ENCODE measurements around the gene DBP.

Gene DBP

DNA sequence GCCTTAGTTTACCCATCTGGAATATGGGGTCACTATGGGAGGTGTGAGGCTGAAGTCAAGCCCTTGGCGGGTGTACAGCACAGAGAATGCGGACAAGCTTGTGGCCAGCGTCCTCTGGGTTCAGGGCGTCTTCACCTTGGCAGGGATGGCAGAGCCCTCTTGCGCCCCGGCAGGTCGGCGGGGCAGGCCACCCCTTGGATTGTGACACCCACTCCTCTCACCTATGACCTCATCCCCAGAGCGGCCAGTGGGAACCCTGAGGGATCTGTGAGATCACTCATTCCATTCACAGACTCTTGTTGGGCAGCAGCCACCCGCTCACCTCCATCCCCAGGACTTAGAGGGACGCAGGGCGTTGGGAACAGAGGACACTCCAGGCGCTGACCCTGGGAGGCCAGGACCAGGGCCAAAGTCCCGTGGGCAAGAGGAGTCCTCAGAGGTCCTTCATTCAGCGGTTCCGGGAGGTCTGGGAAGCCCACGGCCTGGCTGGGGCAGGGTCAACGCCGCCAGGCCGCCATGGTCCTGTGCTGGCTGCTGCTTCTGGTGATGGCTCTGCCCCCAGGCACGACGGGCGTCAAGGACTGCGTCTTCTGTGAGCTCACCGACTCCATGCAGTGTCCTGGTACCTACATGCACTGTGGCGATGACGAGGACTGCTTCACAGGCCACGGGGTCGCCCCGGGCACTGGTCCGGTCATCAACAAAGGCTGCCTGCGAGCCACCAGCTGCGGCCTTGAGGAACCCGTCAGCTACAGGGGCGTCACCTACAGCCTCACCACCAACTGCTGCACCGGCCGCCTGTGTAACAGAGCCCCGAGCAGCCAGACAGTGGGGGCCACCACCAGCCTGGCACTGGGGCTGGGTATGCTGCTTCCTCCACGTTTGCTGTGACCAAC, 30.5 kb downstream of the DBP start, which contains the start of gene SPACA4:
Gene SPACA4, plus strand, starts transcription at position 280 of the 896 bp plus-strand sequence. Its CDS starts 237 bp downstream, at position 517.
- DNase-seq = no peak

DNA sequence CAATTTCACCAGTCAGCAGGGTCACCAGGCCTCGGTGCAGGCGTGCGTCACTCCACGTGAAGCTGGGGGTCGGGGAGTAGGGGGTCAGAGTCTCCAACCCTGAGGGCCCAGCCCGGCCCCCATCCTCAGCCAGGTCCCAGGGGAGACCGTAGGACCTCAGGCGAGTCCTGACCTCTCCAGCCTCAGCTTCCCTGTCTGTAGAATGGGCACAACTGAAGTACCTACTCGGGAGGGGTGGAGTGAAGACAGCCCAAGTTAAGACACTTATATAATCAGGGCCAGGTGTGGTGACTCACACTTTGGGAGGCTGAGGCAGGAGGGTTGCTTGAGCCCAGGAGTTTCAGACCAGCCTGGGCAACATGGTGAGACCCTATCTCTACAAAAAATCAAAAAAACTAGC, 33.3 kb downstream of the DBP start:
- no peak for DNase-seq

GRCh38 chr19:48603449-48603848, 33.7 kb downstream of the DBP start:
- DNase-seq = no peak

GRCh38 chr19:48603001-48603400, 34.2 kb downstream of the DBP start:
- DNase-seq = no peak

- DNase-seq = no peak
Observed at GRCh38 chr19:48600679-48601417, 36.3 kb downstream of the DBP start.

DNA sequence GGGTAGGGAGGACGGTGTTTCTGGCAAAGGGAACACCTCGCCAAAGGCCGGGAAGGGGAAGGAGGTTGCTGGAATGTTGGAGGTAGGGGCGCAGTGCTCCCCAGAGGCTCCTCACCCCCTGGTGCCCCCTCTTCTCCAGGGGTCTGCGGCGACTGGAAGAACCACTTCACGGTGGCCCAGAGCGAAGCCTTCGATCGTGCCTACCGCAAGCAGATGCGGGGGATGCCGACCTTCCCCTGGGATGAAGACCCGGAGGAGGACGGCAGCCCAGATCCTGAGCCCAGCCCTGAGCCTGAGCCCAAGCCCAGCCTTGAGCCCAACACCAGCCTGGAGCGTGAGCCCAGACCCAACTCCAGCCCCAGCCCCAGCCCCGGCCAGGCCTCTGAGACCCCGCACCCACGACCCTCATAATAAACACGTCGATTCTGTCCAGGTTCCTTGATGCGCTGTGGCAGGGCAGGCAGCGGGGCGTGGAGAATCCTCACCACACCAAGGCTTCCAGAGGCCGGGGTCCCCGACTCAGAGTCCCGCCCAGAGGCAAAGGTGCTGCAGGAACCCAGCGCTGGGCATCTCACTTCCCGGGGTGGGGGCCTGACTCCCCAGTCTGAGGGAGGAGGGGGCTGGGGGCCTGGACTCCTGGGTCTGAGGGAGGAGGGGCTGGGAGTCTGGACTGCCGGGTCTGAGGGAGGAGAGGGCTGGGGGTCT, 38.0 kb downstream of the DBP start:
- DNase-seq = no peak

- DNase-seq = no peak
Observed at GRCh38 chr19:48596679-48597465, 40.3 kb downstream of the DBP start.

DNA sequence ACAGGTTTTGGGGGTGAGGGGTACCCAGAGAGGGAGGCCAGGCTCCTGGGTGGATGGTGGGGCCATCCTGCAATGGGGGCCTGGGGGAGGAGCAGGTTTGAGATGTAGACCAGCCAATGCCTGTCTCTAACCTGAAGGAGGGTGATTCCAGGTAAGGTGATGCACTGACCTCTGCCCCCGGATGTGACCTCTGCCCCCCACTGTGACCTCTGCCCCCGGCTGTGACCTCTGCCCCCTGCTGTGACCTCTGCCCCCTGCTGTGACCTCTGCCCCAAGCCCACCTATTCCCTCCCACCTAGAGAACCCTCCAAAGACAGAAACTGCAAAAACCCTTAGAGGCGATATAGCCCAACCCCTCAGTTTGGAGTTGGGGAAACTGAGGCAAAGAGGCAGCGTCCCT, 40.9 kb downstream of the DBP start:
- no peak for DNase-seq

- DNase-seq = no peak
Observed at GRCh38 chr19:48595833-48596232, 41.3 kb downstream of the DBP start.

- no peak for DNase-seq
Observed at GRCh38 chr19:48595171-48595570, 42.0 kb downstream of the DBP start.

GRCh38 chr19:48591021-48591420, 46.2 kb downstream of the DBP start:
- DNase-seq = no peak

DNA sequence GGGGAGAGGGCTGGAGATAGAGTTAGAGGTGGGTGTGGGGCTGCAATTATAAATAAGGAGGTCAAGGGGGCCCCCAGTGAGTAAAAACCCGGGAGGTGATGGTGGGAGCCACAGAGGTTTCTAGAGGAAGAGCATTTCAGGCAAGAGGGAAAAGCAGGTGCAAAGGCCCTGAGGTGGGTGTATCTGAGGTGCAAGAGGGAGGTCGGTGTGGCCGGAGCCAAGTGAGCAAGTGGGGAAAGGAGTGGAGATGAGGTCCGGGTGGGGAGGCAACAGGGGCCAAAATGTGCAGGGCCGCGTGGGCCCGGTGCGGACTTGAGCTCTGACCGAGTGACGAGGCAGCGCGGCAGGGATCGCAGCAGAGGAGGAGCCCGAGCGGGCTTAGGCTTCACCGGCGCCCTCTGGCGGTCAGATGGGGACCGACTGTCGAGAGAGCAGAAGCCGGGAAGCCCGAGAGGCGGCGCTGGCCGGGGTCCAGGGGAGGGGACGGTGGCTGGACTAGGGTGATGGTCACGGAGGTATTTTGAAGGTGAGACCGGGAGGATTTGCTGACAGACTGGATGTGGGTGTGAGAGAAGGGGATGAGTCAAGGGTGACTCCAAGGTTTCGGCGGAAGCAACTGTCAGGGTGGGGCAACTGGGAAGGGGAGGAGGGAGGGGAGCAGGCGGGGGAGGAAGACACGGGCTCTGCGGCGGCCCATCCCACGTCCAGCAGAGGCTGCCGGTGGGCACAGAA, 48.3 kb downstream of the DBP start:
- peak; percentile 32 for DNase-seq

GRCh38 chr19:48587387-48587786, 49.8 kb downstream of the DBP start:
- no peak for DNase-seq

DNA sequence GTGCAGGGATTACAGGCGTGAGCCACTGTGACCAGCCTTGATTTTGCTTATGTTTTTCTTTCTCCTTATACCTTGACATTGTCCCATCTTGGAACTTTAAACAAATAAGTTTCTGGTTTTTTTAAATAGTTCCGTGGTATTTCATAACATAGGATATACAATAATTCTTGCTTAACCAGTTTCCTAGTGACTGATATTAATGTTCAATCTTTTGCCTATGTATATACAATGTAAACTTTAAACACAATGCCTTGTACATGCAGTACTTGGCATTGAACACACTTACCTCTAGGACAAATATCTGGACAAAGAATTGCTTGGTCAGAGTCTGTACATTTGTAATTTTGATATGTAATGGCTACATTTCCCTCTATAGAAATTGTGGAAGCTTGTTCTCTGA, 55.0 kb downstream of the DBP start:
- DNase-seq = no peak
